ENCODE results near the gene HOXB9.

Gene HOXB9

GRCh38 chr17:48597778-48598631 is 28.2 kb downstream of the HOXB9 start:
- DNase-seq (ENCODE audit: low read depth, low spot score) = no peak

DNA sequence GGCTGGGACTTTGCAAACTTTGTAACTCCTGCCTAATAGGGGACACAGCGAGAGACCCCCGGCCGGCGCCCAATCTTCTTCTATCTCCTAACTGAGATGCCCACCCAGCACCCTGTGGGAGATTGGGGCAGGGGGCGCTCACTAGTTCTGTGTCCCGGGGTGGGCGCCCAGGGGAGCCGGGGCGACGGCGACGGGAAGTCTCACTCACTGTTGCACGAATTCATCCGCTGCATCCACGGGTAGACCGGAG is 28.7 kb downstream of the HOXB9 start:
- no peak for DNase-seq (ENCODE audit: low read depth, low spot score)

GRCh38 chr17:48596735-48597527 is 29.2 kb downstream of the HOXB9 start:
- DNase-seq (ENCODE audit: low read depth, low spot score) = no peak

- DNase-seq (ENCODE audit: low read depth, low spot score) = no peak
Observed at GRCh38 chr17:48596000-48596734, 30.0 kb downstream of the HOXB9 start.

- no peak for DNase-seq (ENCODE audit: low read depth, low spot score)
Observed at GRCh38 chr17:48595278-48595999, 30.7 kb downstream of the HOXB9 start.

- DNase-seq (ENCODE audit: low read depth, low spot score) = no peak
Observed at GRCh38 chr17:48594538-48595277, 31.4 kb downstream of the HOXB9 start.

GRCh38 chr17:48593840-48594537 is 32.2 kb downstream of the HOXB9 start:
- peak; percentile 58 for DNase-seq (ENCODE audit: low read depth, low spot score)

DNA sequence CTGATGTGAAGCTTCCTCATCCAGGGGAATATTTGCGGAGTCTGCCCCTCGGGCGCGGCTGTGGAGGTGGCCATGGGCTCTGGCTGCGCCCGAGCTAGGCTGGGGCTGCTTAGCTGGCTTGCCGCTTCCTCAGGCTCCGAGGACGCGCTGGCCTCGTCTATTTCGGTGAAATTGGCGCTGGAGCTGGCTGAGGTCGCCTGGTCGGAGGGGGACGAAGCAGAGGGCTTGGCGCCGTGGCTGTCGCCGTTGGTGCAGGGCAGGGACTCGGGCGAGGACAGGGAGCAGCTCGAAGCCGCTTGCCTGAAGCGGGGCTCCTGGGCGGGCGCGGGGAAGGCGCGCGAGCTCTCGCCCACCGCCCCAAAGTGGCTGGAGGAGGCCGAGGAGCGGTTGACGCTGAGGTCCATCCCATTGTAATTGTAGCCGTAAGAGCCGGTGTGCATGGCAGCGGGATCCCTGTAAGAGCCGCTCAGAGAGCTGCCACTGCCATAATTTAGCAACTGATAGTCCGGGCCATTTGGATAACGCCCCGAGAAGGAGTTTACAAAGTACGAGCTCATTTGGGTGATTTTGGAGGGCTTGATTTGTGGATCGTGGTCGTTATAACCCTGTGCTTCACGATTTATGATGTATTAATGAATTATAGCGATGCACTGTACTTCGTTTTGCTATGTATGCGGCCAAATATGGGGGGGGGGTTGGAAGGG is 32.9 kb downstream of the HOXB9 start, which contains the start of gene HOXB5:
TSS of gene HOXB5 (minus strand) at position 654 of the 704 bp plus-strand sequence. CDS start at position 557, 97 bp downstream.
- DNase-seq (ENCODE audit: low read depth, low spot score) = no peak

DNA sequence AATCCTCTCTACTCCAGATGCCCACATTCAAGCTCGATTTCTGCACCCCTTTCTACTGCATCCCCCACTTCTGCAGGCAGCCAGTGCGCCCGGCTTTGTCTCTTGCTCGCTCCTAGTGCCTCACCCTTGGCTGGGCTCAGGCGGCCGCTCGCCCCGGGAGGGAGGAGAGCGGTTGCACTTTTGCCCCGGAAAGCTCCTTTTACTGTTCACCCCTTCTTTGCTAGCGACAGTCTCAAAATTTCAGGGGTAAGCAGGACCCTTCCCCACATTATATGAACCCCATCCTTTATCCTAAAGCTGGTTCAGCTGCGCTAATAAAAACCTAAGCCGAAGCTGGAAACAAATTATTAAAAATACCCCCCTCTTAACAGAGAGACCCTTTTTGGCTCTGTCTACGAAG is 33.6 kb downstream of the HOXB9 start:
- no peak for DNase-seq (ENCODE audit: low read depth, low spot score)

DNA sequence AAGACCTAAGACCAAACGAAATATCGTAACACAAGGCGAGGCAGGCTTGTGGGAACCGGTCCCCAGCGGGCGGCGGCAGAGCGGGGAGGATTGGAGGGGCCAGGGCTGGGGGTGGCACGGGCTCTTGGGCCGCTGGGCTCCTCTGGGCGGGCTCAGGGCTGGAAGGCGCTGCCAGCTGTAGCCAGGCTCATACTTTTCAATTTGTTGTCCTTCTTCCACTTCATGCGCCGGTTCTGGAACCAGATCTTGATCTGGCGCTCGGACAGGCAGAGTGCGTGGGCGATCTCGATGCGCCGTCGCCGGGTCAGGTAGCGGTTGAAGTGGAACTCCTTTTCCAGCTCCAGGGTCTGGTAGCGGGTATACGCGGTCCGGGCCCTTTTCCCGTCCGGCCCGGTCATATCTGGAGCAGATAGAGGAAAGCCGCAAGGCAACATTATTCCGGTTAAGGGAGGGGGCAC is 34.1 kb downstream of the HOXB9 start:
- DNase-seq (ENCODE audit: low read depth, low spot score) = no peak

GRCh38 chr17:48591255-48592056 is 34.7 kb downstream of the HOXB9 start:
- DNase-seq (ENCODE audit: low read depth, low spot score) = no peak

GRCh38 chr17:48590607-48591161 is 35.5 kb downstream of the HOXB9 start:
- no peak for DNase-seq (ENCODE audit: low read depth, low spot score)

DNA sequence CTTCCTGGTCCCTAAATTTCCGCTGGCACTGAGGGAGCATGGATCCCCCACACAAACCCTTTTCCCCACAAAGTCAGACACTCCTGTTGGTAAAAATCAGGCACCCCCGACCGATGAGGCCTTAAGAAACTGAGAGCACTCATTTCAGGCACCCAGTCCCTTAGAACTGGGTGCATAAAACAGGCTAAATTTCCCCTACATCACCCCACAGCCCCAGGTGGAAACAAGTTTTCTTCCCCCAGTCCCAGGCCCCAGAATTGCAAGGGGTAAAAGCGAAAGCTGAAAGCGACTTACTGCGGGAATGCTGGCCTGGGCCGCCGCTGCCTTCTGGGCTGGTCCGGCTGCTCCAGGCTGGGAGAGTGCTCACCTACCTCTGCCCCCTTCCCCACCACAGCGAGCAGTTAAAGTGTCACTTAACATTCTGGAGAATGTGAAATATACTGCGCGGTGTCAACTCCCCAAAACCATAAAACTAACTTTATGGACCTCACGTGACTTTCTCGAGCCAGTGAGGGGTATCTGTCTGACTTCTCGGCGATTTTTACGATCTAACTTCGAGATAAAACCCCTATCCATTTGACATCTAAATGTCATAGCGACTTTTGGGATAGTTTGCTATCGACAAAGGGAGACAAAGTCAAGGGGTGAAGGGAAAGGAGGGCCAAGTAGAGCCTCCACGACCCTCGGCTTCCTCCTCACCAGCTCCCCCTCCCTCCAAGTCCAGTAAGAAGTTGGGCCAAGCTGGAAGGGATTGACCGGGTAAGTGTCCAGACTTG is 36.1 kb downstream of the HOXB9 start, which contains the start of gene HOXB3:
TSS of gene HOXB3 (minus strand) at position 411 of the 776 bp plus-strand sequence. CDS start 37,767 bp downstream, outside the sequence.
- no peak for DNase-seq (ENCODE audit: low read depth, low spot score)

- DNase-seq (ENCODE audit: low read depth, low spot score) = no peak
Observed at GRCh38 chr17:48589060-48589830, 36.9 kb downstream of the HOXB9 start.

DNA sequence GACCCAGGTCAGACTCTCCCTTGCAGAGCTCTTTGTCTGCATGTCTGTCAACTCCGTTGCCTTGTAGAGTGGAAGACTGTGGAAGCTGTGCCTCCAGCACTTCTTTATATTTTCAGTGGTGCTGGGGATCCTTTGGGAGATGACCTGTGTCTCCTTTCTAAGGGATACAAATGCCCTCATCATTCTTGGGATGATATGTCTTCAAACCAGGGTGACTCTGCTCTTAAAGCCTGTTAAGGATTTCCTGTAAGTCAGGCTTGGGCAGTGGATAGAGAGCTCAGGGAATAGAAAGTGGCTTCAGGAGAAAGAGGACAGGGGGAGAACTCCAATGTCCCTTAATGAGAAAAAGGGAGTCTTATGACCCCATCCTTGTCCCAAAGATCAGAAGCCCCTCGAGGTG is 37.6 kb downstream of the HOXB9 start:
- DNase-seq (ENCODE audit: low read depth, low spot score) = no peak

DNA sequence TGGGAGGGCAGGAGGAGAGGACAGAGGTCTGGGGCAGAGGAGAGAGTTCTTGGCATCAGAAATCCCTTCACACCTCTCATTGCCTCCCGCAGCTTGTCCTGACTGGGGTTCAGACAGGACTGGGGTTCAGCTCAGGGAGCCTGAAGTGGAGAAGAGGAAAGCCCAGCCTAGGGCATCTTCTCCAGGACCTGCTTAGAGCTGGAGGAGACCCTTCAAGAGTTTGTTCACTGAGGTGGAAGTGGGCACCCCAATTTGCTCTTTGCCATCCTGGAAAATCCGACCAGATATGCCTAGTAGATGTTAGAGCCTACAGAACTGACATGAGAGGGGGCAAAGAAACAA is 38.1 kb downstream of the HOXB9 start:
- no peak for DNase-seq (ENCODE audit: low read depth, low spot score)
